Non-pigmented ciliary epithelial cell (primary cell): ENCODE measurements around the gene SPEG.
A peak's percentile ranks its signal among the peaks of the same experiment; 100 is the strongest.
"Not testable (repeated sequence)": the region's sequence is repeated elsewhere in the genome, so short reads cannot be mapped to it uniquely, and the experiment has no call there.

Experiments used
- DNase-seq: peaks from one replicate; pipeline ENCODE4 v3.0.0-alpha.2; 2010; ENCODE audit warnings: low read depth

The SPEG gene

GRCh38 chr2:219434718-219435525, at the start of gene SPEG:
Gene SPEG, plus strand, starts transcription at chr2:219434843. Its CDS starts 135 bp downstream, at chr2:219434978.
- DNase-seq = no peak

GRCh38 chr2:219384859-219385258, 49.8 kb upstream of the SPEG start:
- DNase-seq = no peak

GRCh38 chr2:219385958-219386520, 48.6 kb upstream of the SPEG start:
- no peak for DNase-seq

- DNase-seq = no peak
These were observed 47.9 kb upstream of the SPEG start for GRCh38 chr2:219386532-219387280.

DNA sequence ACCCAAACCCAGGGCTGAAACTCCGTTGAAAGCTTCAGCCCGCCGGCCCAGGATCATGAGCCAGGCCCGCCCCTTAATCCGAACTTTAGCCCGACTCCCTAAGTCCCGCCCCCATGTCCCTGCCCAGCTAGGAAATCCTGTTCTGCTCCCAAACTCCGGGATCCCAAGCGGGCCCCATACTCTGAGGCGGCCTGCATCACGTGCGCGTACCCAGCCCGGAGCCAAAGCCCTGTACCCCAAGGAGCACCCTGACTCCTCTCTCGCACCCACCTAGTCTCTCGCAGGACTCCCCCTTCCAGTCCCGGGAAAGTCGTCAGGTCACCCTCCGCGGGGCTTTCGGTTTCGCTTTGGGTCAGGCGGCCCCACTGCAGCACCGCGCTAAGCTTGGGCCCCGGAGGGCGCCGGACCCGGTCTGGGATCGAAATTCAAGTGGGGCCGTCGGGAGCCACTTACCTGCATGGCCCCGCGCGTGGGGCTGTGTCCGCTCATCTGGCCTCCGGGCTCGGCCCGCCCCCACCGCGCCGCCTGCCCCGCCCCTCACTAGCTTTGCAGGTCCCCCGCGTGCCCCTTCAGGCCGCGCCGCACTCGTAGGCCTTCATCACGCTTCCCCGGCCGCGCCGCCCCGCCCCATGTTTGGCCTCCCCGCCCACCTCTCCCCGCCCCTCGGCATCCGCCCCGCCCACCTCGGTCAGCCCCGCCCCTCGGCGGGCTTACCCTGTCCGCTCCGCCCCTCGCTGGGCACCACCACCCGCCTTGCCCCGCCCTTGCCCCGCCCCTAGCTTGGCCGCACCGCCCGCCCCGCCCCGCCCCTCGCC, 47.1 kb upstream of the SPEG start, which contains the start of gene DNPEP:
Gene DNPEP (minus strand): TSS at position 607 of the 815 bp plus-strand sequence. CDS start 118 bp downstream, at position 489.
- peak; percentile 44 for DNase-seq

GRCh38 chr2:219388121-219388906, 46.3 kb upstream of the SPEG start:
- peak; percentile 73 for DNase-seq

DNA sequence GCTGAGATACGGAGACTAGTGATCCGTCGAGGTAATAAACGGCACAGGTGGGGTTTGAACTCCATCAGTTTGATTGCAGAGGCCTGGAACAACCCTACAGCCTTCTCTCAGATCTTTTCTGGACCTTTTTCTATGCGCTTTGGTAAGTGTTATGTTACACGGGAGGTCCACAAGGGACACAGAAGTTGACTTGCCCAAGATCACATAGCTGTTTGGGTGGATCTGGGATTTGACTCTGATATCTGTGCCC, 45.8 kb upstream of the SPEG start:
- no peak for DNase-seq

DNA sequence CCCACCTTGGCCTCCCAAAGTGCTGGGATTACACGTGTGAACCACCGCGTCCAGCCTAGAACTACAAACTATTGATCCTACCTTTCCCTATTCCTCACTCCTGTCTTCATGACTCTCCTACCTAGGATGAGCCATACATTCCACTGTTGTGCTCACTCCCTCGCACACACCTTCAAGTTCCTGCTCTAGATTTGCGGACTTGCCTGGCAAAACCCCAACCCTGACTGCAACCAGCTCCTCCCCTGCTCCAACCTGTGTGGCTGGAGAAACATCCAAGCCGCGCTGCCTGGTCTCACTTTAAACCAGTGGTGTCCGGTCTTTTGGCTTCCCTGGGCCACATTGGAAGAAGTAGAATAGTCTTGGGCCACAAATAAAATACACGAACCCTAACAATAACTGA, 41.9 kb upstream of the SPEG start:
- no peak for DNase-seq

- DNase-seq = not testable (repeated sequence)
These were observed 39.6 kb upstream of the SPEG start for GRCh38 chr2:219395056-219395455.

- DNase-seq = no peak
These were observed 39.0 kb upstream of the SPEG start for GRCh38 chr2:219395609-219396008.

DNA sequence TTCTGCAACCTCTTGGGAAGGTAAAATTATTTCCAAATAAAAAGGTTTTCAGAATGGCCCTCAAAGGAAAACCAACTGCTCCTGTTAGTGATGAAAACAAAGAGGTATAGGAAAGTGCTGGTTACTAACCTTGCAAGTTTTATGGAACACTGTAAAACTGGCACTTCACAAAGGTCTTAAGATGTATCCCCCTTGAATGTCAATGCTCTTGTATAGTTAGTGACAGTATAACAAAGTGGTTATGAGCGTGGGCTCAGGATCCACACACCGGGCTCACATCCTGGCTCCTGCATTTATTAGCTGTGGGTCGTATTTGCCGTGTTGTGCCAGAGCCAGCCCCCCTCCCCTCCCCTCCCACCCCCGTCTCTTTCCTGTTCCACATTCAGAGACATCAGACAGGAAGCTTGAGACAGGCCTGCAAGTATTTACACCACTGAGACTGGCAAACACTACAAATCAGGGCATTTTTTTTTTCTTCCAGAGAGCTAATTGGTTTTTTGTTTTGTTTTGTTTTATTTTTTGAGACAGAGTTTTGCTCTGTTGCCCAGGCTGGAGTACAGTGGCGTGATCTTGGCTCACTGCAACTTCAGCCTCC, 37.7 kb upstream of the SPEG start:
- DNase-seq = no peak

DNA sequence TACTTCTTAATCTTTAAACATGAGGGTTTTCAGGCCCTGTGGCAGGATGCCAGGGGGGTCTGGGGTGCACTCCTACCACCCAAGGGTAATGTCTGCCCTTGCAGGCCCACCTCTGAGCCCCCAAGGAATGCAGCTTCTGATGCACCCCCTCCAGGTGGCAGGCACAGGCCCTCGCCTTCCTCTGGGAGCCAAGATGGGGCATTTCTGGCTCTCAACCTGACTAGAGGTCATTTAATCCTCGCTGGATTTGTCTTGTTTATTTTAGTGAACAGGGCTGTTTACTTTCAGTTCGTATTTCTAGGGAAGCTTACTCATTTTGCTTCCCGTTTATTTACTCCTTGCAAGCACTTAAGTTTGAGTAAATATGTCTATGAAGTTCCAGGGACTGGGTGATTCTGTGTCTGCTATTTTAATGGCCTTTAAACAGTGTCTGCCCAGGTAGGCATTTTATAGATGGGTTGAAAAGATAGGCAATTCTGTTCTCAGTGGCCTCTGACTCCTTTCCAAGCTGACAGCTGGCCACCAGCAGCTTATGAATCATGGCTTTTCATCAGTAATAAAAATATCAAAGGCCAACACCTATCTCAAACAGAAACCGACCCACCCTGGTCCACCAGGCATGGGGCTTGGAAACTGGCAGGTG, 35.8 kb upstream of the SPEG start:
- no peak for DNase-seq

GRCh38 chr2:219399716-219400478, 34.7 kb upstream of the SPEG start:
- no peak for DNase-seq

DNA sequence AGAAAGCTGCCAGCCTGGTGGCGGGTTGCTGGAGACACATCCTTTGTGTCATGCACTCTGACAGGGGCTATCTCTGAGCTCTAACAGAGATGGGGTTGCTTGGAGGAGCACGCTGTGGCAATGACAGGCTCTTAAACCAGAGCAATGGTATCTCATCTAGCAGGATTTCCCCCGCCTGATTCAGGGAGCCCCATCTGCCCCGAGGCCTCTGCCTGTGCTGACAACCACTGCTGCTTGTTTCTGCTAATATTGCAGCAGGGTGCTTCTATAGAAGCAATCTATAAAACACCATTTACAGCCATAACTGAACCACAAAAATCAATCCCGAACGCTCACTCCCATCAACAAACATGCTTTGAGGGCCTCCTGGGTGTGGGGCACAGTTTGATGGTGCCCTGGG, 34.1 kb upstream of the SPEG start:
- DNase-seq = no peak

- DNase-seq = no peak
These were observed 33.0 kb upstream of the SPEG start for GRCh38 chr2:219401606-219402005.

DNA sequence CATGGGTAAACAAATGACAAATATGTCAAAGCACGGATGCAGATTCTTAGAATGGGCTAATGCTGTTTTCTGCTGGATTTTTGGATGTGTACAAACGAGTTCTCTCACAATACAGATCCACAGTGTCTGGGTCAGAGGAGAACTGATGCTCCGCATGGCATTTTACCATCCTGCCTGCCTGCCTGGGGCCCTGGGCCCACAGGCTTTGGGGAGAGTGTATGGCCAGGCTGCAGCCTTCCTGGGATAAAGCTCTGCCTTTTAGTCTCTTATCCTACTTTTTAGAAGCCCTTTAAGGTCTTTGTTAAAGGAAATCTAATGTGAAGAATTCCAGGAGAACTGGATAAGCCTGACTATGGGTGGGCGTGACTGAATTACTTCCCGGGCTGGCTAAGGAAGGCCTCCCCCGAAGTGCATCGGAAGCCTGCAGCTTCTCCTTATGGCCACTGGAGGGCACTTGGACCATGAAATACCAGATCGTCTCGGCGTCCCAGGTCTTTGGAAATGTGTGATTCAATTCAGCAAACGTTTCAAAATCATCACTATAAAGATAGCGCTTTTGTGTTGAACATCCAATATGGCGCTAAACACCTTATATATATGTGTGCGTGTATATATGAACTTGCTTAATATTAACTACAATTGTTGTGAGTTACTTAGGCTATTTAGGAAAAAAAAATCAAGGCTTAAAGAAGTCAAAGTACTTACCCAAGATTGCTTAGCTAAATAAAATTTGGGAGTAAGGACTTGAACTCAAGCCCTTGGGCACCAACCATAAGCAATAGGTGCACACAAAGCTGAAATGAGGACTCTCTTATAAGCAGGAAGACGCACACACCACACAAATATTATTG, 31.8 kb upstream of the SPEG start:
- peak; percentile 67 for DNase-seq

DNA sequence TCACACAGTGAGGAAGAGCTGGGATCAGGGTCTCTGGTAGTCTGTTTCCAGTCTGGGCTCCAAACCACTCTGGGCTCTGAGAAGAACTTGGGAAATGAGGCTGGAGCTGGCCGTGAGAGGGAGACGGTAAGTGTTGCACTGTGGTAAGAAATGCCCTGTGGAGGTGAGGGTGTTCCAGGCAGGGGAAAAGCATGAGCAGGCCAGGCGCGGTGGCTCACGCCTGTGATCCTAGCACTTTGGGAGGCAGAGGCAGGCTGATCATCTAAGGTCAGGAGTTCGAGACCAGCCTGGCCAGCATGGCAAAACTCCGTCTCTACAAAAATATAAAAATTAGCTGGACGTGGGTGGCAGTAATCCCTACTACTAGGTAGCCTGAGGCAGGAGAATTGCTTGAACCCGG, 30.8 kb upstream of the SPEG start:
- no peak for DNase-seq

DNA sequence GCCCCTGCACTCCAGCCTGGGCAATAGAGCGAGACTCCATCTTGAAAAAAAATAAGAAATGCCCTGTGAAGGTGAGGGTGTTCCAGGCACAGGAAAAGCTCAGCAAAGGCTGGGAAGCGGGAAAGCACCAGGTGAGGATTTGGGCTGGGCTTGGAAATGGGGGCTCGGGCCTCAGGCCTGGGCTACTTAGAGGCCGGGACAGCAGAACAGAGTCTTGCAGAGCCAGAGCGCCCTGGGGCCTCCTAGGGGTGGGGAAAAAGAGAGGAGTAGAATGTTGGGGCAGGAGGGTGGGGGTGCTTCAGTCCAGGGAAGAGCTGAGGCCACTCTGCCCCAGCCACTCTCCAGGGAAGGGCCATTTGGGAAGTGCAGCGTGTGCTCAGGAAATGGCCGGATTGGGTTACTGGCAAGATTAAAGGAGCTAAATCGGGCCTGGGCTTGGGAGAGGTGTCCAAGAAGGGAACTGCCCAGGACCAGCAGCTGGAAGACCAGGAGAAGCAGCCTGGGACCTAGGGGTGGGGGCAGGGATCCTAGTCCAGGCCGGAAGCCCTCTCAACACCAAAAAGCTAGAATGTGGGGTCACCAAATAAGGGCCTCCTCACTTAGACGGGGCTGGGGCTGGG, 30.2 kb upstream of the SPEG start:
- DNase-seq = no peak
